ENCODE results near the gene NEAT1. TPM values are rescaled to one million over a fixed set of nuclear protein-coding genes. Genes with fewer than 3 reads are reported as not detected.

NEAT1 gene
- total RNA-seq, 4 donors from 2014 or later: 195 to 1,623 (median 652) TPM

GRCh38 chr11:65382804-65383368 is 39.7 kb upstream of the NEAT1 start:
- 24 to 35% methylated on average over 8 to 12 of the region's 12 CpGs for WGBS, 2 donors
- Histone ChIP-seq H3K27me3 (no peaks in the 10 kb centered on the region), H3K36me3 (no peaks in the 10 kb centered on the region), H3K4me3 (replicated peaks in 1 of 3) (peak overlapping the region in 1 of 3 donors; percentile 25), H3K4me1 (peaks cover 26 to 62% of the 10 kb centered on the region in 2 donors), H3K9me3 (no peaks in the 10 kb centered on the region), H3K27ac (peak overlapping the region; percentile 82 to 98 (median 93))
- intact Hi-C loops (cut with DNase I): loop anchor here (5.0 kb wide), 1 partner anchor 34 kb away; no protein-coding TSS in a partner anchor
- TF ChIP-seq POLR2A (IDR thresholded peaks at IDR 0.05) (no peak), CTCF (IDR thresholded peaks at IDR 0.05) (no peak)
- peak; percentile 96 for DNase-seq

- WGBS, 2 donors: 90 to 95% methylated on average over 6 of the region's 6 CpGs
- H3K27ac ChIP-seq: peak overlapping the region; percentile 82 to 94 (median 93)
- no peak overlapping the region for H3K4me3 ChIP-seq (replicated peaks in 1 of 3)
- no peaks in the 10 kb centered on the region for H3K9me3 ChIP-seq
- intact Hi-C loops (cut with DNase I): loop anchor here (5.0 kb wide), 1 partner anchor 34 kb away; no protein-coding TSS in a partner anchor
- no peak for DNase-seq
- no peaks in the 10 kb centered on the region for H3K27me3 ChIP-seq
- no peaks in the 10 kb centered on the region for H3K36me3 ChIP-seq
- peaks cover 26 to 69% of the 10 kb centered on the region in 2 donors for H3K4me1 ChIP-seq
- TF ChIP-seq POLR2A (IDR thresholded peaks at IDR 0.05) (no peak), CTCF (IDR thresholded peaks at IDR 0.05) (no peak)
Observed at GRCh38 chr11:65383778-65384177, 38.8 kb upstream of the NEAT1 start.

GRCh38 chr11:65384301-65384889 is 38.2 kb upstream of the NEAT1 start:
- Histone ChIP-seq H3K27me3 (no peaks in the 10 kb centered on the region), H3K9me3 (no peaks in the 10 kb centered on the region), H3K27ac (peak overlapping the region; percentile 47 to 94 (median 93)), H3K4me3 (replicated peaks in 1 of 3) (no peak overlapping the region), H3K36me3 (no peaks in the 10 kb centered on the region), H3K4me1 (peaks cover 26 to 75% of the 10 kb centered on the region in 2 donors)
- TF ChIP-seq CTCF (IDR thresholded peaks at IDR 0.05): no peak
- no peak for TF ChIP-seq POLR2A (IDR thresholded peaks at IDR 0.05)
- 76 to 83% methylated on average over 8 of the region's 8 CpGs for WGBS, 2 donors
- intact Hi-C loops (cut with DNase I): loop anchor here (5.0 kb wide), 1 partner anchor 33 kb away; no protein-coding TSS in a partner anchor
- no peak for DNase-seq

GRCh38 chr11:65386307-65387140 is 36.1 kb upstream of the NEAT1 start, which contains the start of gene FRMD8:
Gene FRMD8, plus strand, starts transcription at chr11:65386637. Its CDS starts 400 bp downstream, at chr11:65387037.
- peak; percentile 91 to 95 for DNase-seq
- Histone ChIP-seq H3K9me3 (no peaks in the 10 kb centered on the region), H3K4me1 (peaks cover 19 to 80% of the 10 kb centered on the region in 2 donors), H3K36me3 (no peaks in the 10 kb centered on the region), H3K4me3 (replicated peaks in 1 of 3) (peak within 1 kb of the TSS; percentile 38 to 91 (median 77)), H3K27ac (peak within 1 kb of the TSS; percentile 91 to 94 (median 93)), H3K27me3 (no peaks in the 10 kb centered on the region)
- WGBS, 2 donors: 1 to 7% methylated on average over 21 of the region's 76 CpGs
- TF ChIP-seq CTCF (IDR thresholded peaks at IDR 0.05) (no peak), POLR2A (IDR thresholded peaks at IDR 0.05) (peak in 1 of 2 donors; percentile 90)
- intact Hi-C loops (cut with DNase I): no loop called here

All from thyroid gland (tissue), 4 donors.